HepG2 (cell line): ENCODE results near the gene SNCA. TPM values are rescaled to one million over a fixed set of nuclear protein-coding genes. Genes with fewer than 3 reads are reported as not detected.

Experiments used
- ARNT ChIP-seq: fragments of 450-650 bp; IDR thresholded peaks from 2 replicates; pipeline ENCODE4 v1.6.1; 2017
- CREB1 ChIP-seq, 2 experiments: fragments of 450-650 bp in 1 of 2; IDR thresholded peaks; 2 replicates each; pipeline ENCODE4 v1.6.1; 2016 to 2017; ENCODE audit warnings: control low read depth in 1 of 2, mild to moderate bottlenecking in 1 of 2, missing compliant biosample characterization in 1 of 2, missing genetic modification characterization in 1 of 2
- ELF1 ChIP-seq: sonication (generic); formaldehyde crosslinking; IDR thresholded peaks from 2 replicates; pipeline ENCODE4 v1.4.0; 2020; ENCODE audit warnings: missing genetic modification reagents
- HOXA5 ChIP-seq: sonication (generic); formaldehyde crosslinking; IDR thresholded peaks from 2 replicates; pipeline ENCODE4 v1.4.0; 2020; ENCODE audit warnings: missing genetic modification reagents
- KLF9 ChIP-seq: IDR thresholded peaks from 2 replicates; pipeline ENCODE4 v1.6.1; 2016; ENCODE audit warnings: low read depth
- MED8 ChIP-seq: sonication (generic); formaldehyde crosslinking; IDR thresholded peaks from 2 replicates; pipeline ENCODE4 v1.8.1; 2023; ENCODE audit warnings: mild to moderate bottlenecking, missing genetic modification reagents; ENCODE audit not compliant: insufficient replicate concordance
- MXD4 ChIP-seq: IDR thresholded peaks from 2 replicates; pipeline ENCODE4 v1.6.1; 2016; ENCODE audit warnings: mild to moderate bottlenecking, missing biosample characterization, missing genetic modification reagents
- MYNN ChIP-seq: sonication (generic); formaldehyde crosslinking; IDR thresholded peaks from 2 replicates; pipeline ENCODE4 v1.4.0; 2020; ENCODE audit warnings: mild to moderate bottlenecking, low read depth, missing genetic modification reagents
- PITX1 ChIP-seq: sonication (generic); formaldehyde crosslinking; IDR thresholded peaks from 2 replicates; pipeline ENCODE4 v1.5.1; 2020; ENCODE audit warnings: mild to moderate bottlenecking, missing genetic modification reagents
- SATB2 ChIP-seq: sonication (generic); formaldehyde crosslinking; IDR thresholded peaks from 2 replicates; pipeline ENCODE4 v1.5.0; 2020; ENCODE audit warnings: missing genetic modification reagents
- SMAD9 ChIP-seq: sonication (generic); formaldehyde crosslinking; IDR thresholded peaks from 2 replicates; pipeline ENCODE4 v1.5.1; 2020; ENCODE audit warnings: mild to moderate bottlenecking, missing genetic modification reagents
- SOX5 ChIP-seq: IDR thresholded peaks from 2 replicates; pipeline ENCODE4 v1.6.1; 2016; ENCODE audit warnings: borderline replicate concordance
- TAF15 ChIP-seq: fragments of 200-400 bp; formaldehyde crosslinking; IDR thresholded peaks from one replicate; pipeline ENCODE4 v1.6.1; 2018; ENCODE audit warnings: mild to moderate bottlenecking, low read depth, low read length; ENCODE audit not compliant: poor library complexity, severe bottlenecking
- ZFX ChIP-seq: sonication (generic); formaldehyde crosslinking; IDR thresholded peaks from 2 replicates; pipeline ENCODE4 v1.4.0; 2020; ENCODE audit warnings: mild to moderate bottlenecking, low read depth, missing genetic modification reagents, moderate library complexity
- ZFY ChIP-seq: sonication (generic); formaldehyde crosslinking; IDR thresholded peaks from 2 replicates; pipeline ENCODE4 v1.4.0; 2020; ENCODE audit warnings: missing genetic modification reagents
- ZNF460 ChIP-seq: sonication (generic); formaldehyde crosslinking; IDR thresholded peaks from 2 replicates; pipeline ENCODE4 v1.5.1; 2020; ENCODE audit warnings: missing genetic modification reagents, mild to moderate bottlenecking, borderline replicate concordance
- ZNF547 ChIP-seq: sonication (generic); formaldehyde crosslinking; IDR thresholded peaks from 2 replicates; pipeline ENCODE4 v1.5.1; 2020; ENCODE audit warnings: mild to moderate bottlenecking, missing genetic modification reagents
- ZNF878 ChIP-seq: sonication (generic); formaldehyde crosslinking; IDR thresholded peaks from 2 replicates; pipeline ENCODE4 v1.8.1; 2023; ENCODE audit warnings: mild to moderate bottlenecking, missing genetic modification reagents, moderate library complexity
- polyA plus RNA-seq, 8 experiments: library from polyadenylated mRNA; depleted of rRNA in 3 of 8; stranded (reverse) in 7 of 8; unstranded in 1 of 8; fragments of >200 nt; fragmentation: Illumina TruSeq in 4 of 8; extraction: Trizol in 4 of 8; gene quantifications; 2 replicates each; pipeline versions ENCODE4 v1.2.1 to v1.2.3, GENCODE V29; 2011 to 2016; ENCODE audit warnings: low read depth in 4 of 8, missing spikeins in 1 of 8, mixed read lengths in 1 of 8; ENCODE audit not compliant: insufficient read depth in 1 of 8
- total RNA-seq, 5 experiments: library from RNA; depleted of rRNA; stranded (reverse); fragments of >200 nt; fragmentation: Illumina TruSeq; extraction: Trizol; gene quantifications; 2 replicates each; pipeline ENCODE4 v1.2.3, GENCODE V29; 2016; ENCODE audit warnings: low read depth in 1 of 5
- TF ChIP-seq, protein P1 (sequence below): sonication (generic); formaldehyde crosslinking; IDR thresholded peaks from 2 replicates; pipeline ENCODE4 v1.4.0; 2020; ENCODE audit warnings: missing genetic modification reagents
- TF ChIP-seq, protein P2 (sequence below): sonication (generic); formaldehyde crosslinking; IDR thresholded peaks from 2 replicates; pipeline ENCODE4 v1.5.1; 2020; ENCODE audit warnings: missing genetic modification reagents, mild to moderate bottlenecking, borderline replicate concordance
- TF ChIP-seq, protein P3 (sequence below): sonication (generic); formaldehyde crosslinking; IDR thresholded peaks from 2 replicates; pipeline ENCODE4 v1.4.0; 2020; ENCODE audit warnings: missing genetic modification reagents, borderline replicate concordance
- TF ChIP-seq, protein P4 (sequence below): sonication (generic); formaldehyde crosslinking; IDR thresholded peaks from 2 replicates; pipeline ENCODE4 v1.5.0; 2020; ENCODE audit warnings: mild to moderate bottlenecking, missing genetic modification reagents
- TF ChIP-seq, protein P5 (sequence below), 2 experiments: sonication (generic) in 1 of 2; formaldehyde crosslinking in 1 of 2; IDR thresholded peaks; 2 replicates each; pipeline versions ENCODE4 v1.4.0 to v1.6.1; 2018 to 2020; ENCODE audit warnings: missing genetic modification reagents in 2 of 2, borderline replicate concordance in 1 of 2, low read depth in 1 of 2, mild to moderate bottlenecking in 1 of 2, missing biosample characterization in 1 of 2

Gene SNCA
- total and polyA plus RNA-seq, 2 of the 13 experiments (the other 11 are each of a cell fraction or from before 2014, with no cell fraction given): not detected

DNA sequence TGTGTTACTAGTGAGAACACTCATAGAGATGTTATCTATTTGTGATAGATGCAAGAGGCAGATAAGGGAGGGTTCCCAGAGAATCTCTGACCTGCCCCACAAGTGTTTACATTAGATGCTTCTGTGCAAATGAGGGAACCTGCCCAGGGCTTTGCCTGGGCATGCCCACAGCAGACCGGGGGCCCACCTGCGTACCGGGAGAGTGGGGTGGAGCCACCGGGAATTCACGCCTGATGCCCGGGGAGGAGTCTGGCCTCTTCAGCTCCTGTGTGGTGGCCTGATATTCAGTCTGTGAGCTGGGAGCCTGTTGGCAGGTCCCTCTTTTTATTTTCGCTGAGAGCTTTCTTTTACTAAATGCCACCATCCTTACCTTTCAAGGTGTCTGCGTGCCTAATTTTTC, 155.7 kb downstream of the SNCA start (continued):
- TF ChIP-seq, protein P1, sequence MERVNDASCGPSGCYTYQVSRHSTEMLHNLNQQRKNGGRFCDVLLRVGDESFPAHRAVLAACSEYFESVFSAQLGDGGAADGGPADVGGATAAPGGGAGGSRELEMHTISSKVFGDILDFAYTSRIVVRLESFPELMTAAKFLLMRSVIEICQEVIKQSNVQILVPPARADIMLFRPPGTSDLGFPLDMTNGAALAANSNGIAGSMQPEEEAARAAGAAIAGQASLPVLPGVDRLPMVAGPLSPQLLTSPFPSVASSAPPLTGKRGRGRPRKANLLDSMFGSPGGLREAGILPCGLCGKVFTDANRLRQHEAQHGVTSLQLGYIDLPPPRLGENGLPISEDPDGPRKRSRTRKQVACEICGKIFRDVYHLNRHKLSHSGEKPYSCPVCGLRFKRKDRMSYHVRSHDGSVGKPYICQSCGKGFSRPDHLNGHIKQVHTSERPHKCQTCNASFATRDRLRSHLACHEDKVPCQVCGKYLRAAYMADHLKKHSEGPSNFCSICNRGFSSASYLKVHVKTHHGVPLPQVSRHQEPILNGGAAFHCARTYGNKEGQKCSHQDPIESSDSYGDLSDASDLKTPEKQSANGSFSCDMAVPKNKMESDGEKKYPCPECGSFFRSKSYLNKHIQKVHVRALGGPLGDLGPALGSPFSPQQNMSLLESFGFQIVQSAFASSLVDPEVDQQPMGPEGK (CRISPR knock-in tag): peak; percentile 91
- peak; percentile 55; the same call in 1 of the 2 replicates for TF ChIP-seq SOX5 (CRISPR knock-in tag)
- 0 out of 2 replicates have a peak, but pooled peaks have one; percentile 42 for TF ChIP-seq HOXA5
- TF ChIP-seq, protein P2, sequence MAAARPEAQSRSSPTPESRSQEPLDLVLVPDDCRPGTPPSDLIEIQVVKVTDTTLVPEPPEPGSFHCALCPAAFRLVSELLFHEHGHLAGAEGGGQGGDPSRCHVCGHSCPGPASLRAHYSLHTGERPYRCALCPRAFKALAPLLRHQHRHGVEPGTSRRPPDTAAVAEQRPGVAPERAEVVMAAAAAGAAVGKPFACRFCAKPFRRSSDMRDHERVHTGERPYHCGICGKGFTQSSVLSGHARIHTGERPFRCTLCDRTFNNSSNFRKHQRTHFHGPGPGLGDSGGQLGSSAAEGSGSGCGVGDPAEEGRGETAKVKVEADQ: 0 out of 2 replicates have a peak, but pooled peaks have one; percentile 51
- TF ChIP-seq ELF1 (CRISPR knock-in tag): 0 out of 2 replicates have a peak, but pooled peaks have one; percentile 45
- 0 out of 2 replicates have a peak, but pooled peaks have one; percentile 31 for TF ChIP-seq SMAD9 (CRISPR knock-in tag)
- 0 out of 2 replicates have a peak, but pooled peaks have one; percentile 50 for TF ChIP-seq MYNN (CRISPR knock-in tag)
- no peak for TF ChIP-seq CREB1 (IDR thresholded peaks at IDR 0.05)
- peak; percentile 64 for TF ChIP-seq CREB1 (CRISPR knock-in tag; IDR thresholded peaks at IDR 0.05)
- TF ChIP-seq ZFY (CRISPR knock-in tag): peak; percentile 44; the same call in 1 of the 2 replicates
- TF ChIP-seq ZFX (CRISPR knock-in tag): peak; percentile 54; the same call in 1 of the 2 replicates
- TF ChIP-seq MED8 (CRISPR knock-in tag): peak; percentile 24
- TF ChIP-seq, protein P3, sequence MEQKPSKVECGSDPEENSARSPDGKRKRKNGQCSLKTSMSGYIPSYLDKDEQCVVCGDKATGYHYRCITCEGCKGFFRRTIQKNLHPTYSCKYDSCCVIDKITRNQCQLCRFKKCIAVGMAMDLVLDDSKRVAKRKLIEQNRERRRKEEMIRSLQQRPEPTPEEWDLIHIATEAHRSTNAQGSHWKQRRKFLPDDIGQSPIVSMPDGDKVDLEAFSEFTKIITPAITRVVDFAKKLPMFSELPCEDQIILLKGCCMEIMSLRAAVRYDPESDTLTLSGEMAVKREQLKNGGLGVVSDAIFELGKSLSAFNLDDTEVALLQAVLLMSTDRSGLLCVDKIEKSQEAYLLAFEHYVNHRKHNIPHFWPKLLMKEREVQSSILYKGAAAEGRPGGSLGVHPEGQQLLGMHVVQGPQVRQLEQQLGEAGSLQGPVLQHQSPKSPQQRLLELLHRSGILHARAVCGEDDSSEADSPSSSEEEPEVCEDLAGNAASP (CRISPR knock-in tag): 0 out of 2 replicates have a peak, but pooled peaks have one; percentile 11
- TF ChIP-seq, protein P4, sequence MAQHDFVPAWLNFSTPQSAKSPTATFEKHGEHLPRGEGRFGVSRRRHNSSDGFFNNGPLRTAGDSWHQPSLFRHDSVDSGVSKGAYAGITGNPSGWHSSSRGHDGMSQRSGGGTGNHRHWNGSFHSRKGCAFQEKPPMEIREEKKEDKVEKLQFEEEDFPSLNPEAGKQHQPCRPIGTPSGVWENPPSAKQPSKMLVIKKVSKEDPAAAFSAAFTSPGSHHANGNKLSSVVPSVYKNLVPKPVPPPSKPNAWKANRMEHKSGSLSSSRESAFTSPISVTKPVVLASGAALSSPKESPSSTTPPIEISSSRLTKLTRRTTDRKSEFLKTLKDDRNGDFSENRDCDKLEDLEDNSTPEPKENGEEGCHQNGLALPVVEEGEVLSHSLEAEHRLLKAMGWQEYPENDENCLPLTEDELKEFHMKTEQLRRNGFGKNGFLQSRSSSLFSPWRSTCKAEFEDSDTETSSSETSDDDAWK (CRISPR knock-in tag): no peak
- TF ChIP-seq, protein P5, sequence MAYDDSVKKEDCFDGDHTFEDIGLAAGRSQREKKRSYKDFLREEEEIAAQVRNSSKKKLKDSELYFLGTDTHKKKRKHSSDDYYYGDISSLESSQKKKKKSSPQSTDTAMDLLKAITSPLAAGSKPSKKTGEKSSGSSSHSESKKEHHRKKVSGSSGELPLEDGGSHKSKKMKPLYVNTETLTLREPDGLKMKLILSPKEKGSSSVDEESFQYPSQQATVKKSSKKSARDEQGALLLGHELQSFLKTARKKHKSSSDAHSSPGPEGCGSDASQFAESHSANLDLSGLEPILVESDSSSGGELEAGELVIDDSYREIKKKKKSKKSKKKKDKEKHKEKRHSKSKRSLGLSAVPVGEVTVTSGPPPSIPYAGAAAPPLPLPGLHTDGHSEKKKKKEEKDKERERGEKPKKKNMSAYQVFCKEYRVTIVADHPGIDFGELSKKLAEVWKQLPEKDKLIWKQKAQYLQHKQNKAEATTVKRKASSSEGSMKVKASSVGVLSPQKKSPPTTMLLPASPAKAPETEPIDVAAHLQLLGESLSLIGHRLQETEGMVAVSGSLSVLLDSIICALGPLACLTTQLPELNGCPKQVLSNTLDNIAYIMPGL (CRISPR knock-in tag; IDR thresholded peaks at IDR 0.05; ENCODE audit: borderline replicate concordance in 1 of 2, low read depth in 1 of 2): peak in 1 of 2 experiments; percentile 56; a peak in 1 of 4 replicates
- TF ChIP-seq ARNT: no peak
- TF ChIP-seq SATB2: no peak
- 0 out of 2 replicates have a peak, but pooled peaks have one; percentile 21 for TF ChIP-seq ZNF878 (CRISPR knock-in tag)
- TF ChIP-seq TAF15: no peak
- TF ChIP-seq KLF9 (CRISPR knock-in tag): 0 out of 2 replicates have a peak, but pooled peaks have one; percentile 29
- peak; percentile 51; the same call in 1 of the 2 replicates for TF ChIP-seq PITX1
- TF ChIP-seq ZNF460 (CRISPR knock-in tag): no peak
- TF ChIP-seq MXD4 (CRISPR knock-in tag): peak; percentile 25; the same call in 1 of the 2 replicates
- TF ChIP-seq ZNF547: peak; percentile 57; the same call in 1 of the 2 replicates
